ENCODE measurements around the gene CBLB.

DNA sequence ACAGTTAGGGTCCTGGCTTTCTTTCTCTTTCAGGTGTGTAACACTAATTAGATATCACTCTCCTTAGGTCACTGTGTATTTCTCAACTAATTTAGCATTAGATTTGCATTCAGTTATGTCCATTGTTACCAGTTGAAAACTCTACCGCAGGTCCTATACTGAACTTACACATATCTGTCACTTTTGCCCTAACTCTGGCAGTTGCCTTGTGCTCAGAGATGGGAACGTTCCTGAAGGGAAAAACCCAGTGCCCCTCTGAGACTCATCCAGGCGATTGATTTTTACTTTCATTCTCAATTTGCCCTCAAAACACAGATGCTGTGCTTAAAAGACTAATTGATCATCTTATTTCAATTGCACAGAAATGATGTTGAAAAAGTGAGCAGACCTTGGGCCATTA, 253.0 kb downstream of the CBLB start:
- TF ChIP-seq, protein P1, sequence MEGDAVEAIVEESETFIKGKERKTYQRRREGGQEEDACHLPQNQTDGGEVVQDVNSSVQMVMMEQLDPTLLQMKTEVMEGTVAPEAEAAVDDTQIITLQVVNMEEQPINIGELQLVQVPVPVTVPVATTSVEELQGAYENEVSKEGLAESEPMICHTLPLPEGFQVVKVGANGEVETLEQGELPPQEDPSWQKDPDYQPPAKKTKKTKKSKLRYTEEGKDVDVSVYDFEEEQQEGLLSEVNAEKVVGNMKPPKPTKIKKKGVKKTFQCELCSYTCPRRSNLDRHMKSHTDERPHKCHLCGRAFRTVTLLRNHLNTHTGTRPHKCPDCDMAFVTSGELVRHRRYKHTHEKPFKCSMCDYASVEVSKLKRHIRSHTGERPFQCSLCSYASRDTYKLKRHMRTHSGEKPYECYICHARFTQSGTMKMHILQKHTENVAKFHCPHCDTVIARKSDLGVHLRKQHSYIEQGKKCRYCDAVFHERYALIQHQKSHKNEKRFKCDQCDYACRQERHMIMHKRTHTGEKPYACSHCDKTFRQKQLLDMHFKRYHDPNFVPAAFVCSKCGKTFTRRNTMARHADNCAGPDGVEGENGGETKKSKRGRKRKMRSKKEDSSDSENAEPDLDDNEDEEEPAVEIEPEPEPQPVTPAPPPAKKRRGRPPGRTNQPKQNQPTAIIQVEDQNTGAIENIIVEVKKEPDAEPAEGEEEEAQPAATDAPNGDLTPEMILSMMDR (conservative IDR thresholded peaks at IDR 0.05; ENCODE audit: low read length), result no peak
- TF ChIP-seq EZH2phosphoT487 (IDR thresholded peaks at IDR 0.05; ENCODE audit: borderline replicate concordance), result no peak
